ENCODE data around the gene CXCR4. TPM values are rescaled to one million over a fixed set of nuclear protein-coding genes. Genes with fewer than 3 reads are reported as not detected.
"Not testable (repeated sequence)": the region's sequence is repeated elsewhere in the genome, so short reads cannot be mapped to it uniquely, and the experiment has no call there.

Gene CXCR4
- polyA plus RNA-seq, 4 donors = 43.2 to 51.9 (median 47.0) TPM

GRCh38 chr2:136115183-136115761, 2.7 kb downstream of the CXCR4 start:
- no peak for DNase-seq (ENCODE audit: low read depth in 4 of 4, low spot score in 2 of 4)

GRCh38 chr2:136114382-136114781, 3.6 kb downstream of the CXCR4 start:
- no peak for DNase-seq (ENCODE audit: low read depth in 4 of 4, low spot score in 2 of 4)

GRCh38 chr2:136113209-136113971, 4.6 kb downstream of the CXCR4 start:
- DNase-seq (ENCODE audit: low read depth in 4 of 4, low spot score in 2 of 4) = no peak

- no peak for DNase-seq (ENCODE audit: low read depth in 4 of 4, low spot score in 2 of 4)
Observed at GRCh38 chr2:136112317-136113208, 5.4 kb downstream of the CXCR4 start.

- no peak for DNase-seq (ENCODE audit: low read depth in 4 of 4, low spot score in 2 of 4)
Observed at GRCh38 chr2:136111711-136112110, 6.2 kb downstream of the CXCR4 start.

GRCh38 chr2:136110526-136110925, 7.4 kb downstream of the CXCR4 start:
- DNase-seq (ENCODE audit: low read depth in 4 of 4, low spot score in 2 of 4) = no peak

- DNase-seq (ENCODE audit: low read depth in 4 of 4, low spot score in 2 of 4) = no peak
Observed at GRCh38 chr2:136108463-136108862, 9.5 kb downstream of the CXCR4 start.

- DNase-seq (ENCODE audit: low read depth in 4 of 4, low spot score in 2 of 4) = no peak
Observed at GRCh38 chr2:136107051-136108033, 10.6 kb downstream of the CXCR4 start.

GRCh38 chr2:136106505-136106904, 11.4 kb downstream of the CXCR4 start:
- DNase-seq (ENCODE audit: low read depth in 4 of 4, low spot score in 2 of 4) = no peak

GRCh38 chr2:136104977-136105376, 13.0 kb downstream of the CXCR4 start:
- no peak for DNase-seq (ENCODE audit: low read depth in 4 of 4, low spot score in 2 of 4)

GRCh38 chr2:136101042-136101441, 16.9 kb downstream of the CXCR4 start:
- DNase-seq (ENCODE audit: low read depth in 4 of 4, low spot score in 2 of 4) = no peak

GRCh38 chr2:136098441-136098840, 19.5 kb downstream of the CXCR4 start:
- DNase-seq (ENCODE audit: low read depth in 4 of 4, low spot score in 2 of 4) = no peak

- DNase-seq (ENCODE audit: low read depth in 4 of 4, low spot score in 2 of 4) = no peak
Observed at GRCh38 chr2:136093583-136093982, 24.4 kb downstream of the CXCR4 start.

GRCh38 chr2:136091899-136092298, 26.1 kb downstream of the CXCR4 start:
- no peak for DNase-seq (ENCODE audit: low read depth in 4 of 4, low spot score in 2 of 4)

GRCh38 chr2:136087901-136088460, 30.0 kb downstream of the CXCR4 start:
- not testable (repeated sequence) for DNase-seq (ENCODE audit: low read depth in 4 of 4, low spot score in 2 of 4)

GRCh38 chr2:136086253-136087016, 31.5 kb downstream of the CXCR4 start:
- DNase-seq (ENCODE audit: low read depth in 4 of 4, low spot score in 2 of 4) = no peak

- no peak for DNase-seq (ENCODE audit: low read depth in 4 of 4, low spot score in 2 of 4)
Observed at GRCh38 chr2:136085453-136086209, 32.3 kb downstream of the CXCR4 start.

GRCh38 chr2:136081582-136082210, 36.3 kb downstream of the CXCR4 start:
- DNase-seq (ENCODE audit: low read depth in 4 of 4, low spot score in 2 of 4) = no peak

Measured in left renal cortex interstitium (tissue), 4 donors.